NOMO-1 treated with dmso at 0.1 percent for 144 hours (cell line): ENCODE data around the gene SPAG16.

Experiments
- DNase-seq: peaks from one replicate; lab custom pipeline; 2025; ENCODE audit not compliant: unreplicated experiment; lab: John Stamatoyannopoulos, UW

Gene SPAG16

GRCh38 chr2:214450118-214450894, 1166.0 kb downstream of the SPAG16 start:
- no peak for DNase-seq

GRCh38 chr2:214451516-214452275, 1167.4 kb downstream of the SPAG16 start:
- no peak for DNase-seq
